Measurements from ENCODE around the gene INKA1. TPM values are rescaled to one million over a fixed set of nuclear protein-coding genes. Genes with fewer than 3 reads are reported as not detected.
A peak's percentile ranks its signal among the peaks of the same experiment; 100 is the strongest.
"Not testable (repeated sequence)": the region's sequence is repeated elsewhere in the genome, so short reads cannot be mapped to it uniquely, and the experiment has no call there.

Gene INKA1
- 4.1 and 6.6 TPM in 2 replicates for total RNA-seq (2014; rRNA removed; shearing (Covaris generic))

GRCh38 chr3:49802719-49803464 is at the start of gene INKA1:
Gene INKA1, plus strand, starts transcription at chr3:49803261. Its CDS starts 132 bp downstream, at chr3:49803393.
- peak; percentile 82 for DNase-seq (ENCODE audit: low read depth)

- DNase-seq (ENCODE audit: low read depth) = no peak
Measured at GRCh38 chr3:49754536-49754935, 48.5 kb upstream of the INKA1 start.

GRCh38 chr3:49756036-49756435 is 47.0 kb upstream of the INKA1 start:
- no peak for DNase-seq (ENCODE audit: low read depth)

- DNase-seq (ENCODE audit: low read depth) = no peak
Measured at GRCh38 chr3:49757197-49757596, 45.9 kb upstream of the INKA1 start.

GRCh38 chr3:49759226-49759625 is 43.8 kb upstream of the INKA1 start:
- DNase-seq (ENCODE audit: low read depth) = no peak

- no peak for DNase-seq (ENCODE audit: low read depth)
Measured at GRCh38 chr3:49761661-49762060, 41.4 kb upstream of the INKA1 start.

GRCh38 chr3:49763981-49764380 is 39.1 kb upstream of the INKA1 start:
- DNase-seq (ENCODE audit: low read depth) = no peak

- no peak for DNase-seq (ENCODE audit: low read depth)
Measured at GRCh38 chr3:49769286-49769915, 33.7 kb upstream of the INKA1 start.

- no peak for DNase-seq (ENCODE audit: low read depth)
Measured at GRCh38 chr3:49769926-49770325, 33.1 kb upstream of the INKA1 start.

GRCh38 chr3:49771340-49771938 is 31.6 kb upstream of the INKA1 start:
- no peak for DNase-seq (ENCODE audit: low read depth)

GRCh38 chr3:49772703-49773102 is 30.4 kb upstream of the INKA1 start:
- DNase-seq (ENCODE audit: low read depth) = no peak

GRCh38 chr3:49775538-49775937 is 27.5 kb upstream of the INKA1 start:
- no peak for DNase-seq (ENCODE audit: low read depth)

GRCh38 chr3:49776101-49776500 is 27.0 kb upstream of the INKA1 start:
- not testable (repeated sequence) for DNase-seq (ENCODE audit: low read depth)

GRCh38 chr3:49779358-49780079 is 23.5 kb upstream of the INKA1 start:
- no peak for DNase-seq (ENCODE audit: low read depth)

GRCh38 chr3:49780080-49780974 is 22.7 kb upstream of the INKA1 start:
- DNase-seq (ENCODE audit: low read depth) = no peak

GRCh38 chr3:49780975-49781365 is 22.1 kb upstream of the INKA1 start:
- DNase-seq (ENCODE audit: low read depth) = not testable (repeated sequence)

GRCh38 chr3:49781415-49782199 is 21.5 kb upstream of the INKA1 start:
- no peak for DNase-seq (ENCODE audit: low read depth)

- not testable (repeated sequence) for DNase-seq (ENCODE audit: low read depth)
Measured at GRCh38 chr3:49782277-49782676, 20.8 kb upstream of the INKA1 start.

GRCh38 chr3:49785565-49786356 is 17.3 kb upstream of the INKA1 start:
- DNase-seq (ENCODE audit: low read depth) = peak; percentile 49

Measured in RPMI7951 (cell line).